ENCODE measurements around the gene DNAJC5. TPM values are rescaled to one million over a fixed set of nuclear protein-coding genes. Genes with fewer than 3 reads are reported as not detected.
A peak's percentile ranks its signal among the peaks of the same experiment; 100 is the strongest.

Gene DNAJC5
- total RNA-seq, 2 experiments from 2014 or later = 44.4 to 51.9 TPM

DNA sequence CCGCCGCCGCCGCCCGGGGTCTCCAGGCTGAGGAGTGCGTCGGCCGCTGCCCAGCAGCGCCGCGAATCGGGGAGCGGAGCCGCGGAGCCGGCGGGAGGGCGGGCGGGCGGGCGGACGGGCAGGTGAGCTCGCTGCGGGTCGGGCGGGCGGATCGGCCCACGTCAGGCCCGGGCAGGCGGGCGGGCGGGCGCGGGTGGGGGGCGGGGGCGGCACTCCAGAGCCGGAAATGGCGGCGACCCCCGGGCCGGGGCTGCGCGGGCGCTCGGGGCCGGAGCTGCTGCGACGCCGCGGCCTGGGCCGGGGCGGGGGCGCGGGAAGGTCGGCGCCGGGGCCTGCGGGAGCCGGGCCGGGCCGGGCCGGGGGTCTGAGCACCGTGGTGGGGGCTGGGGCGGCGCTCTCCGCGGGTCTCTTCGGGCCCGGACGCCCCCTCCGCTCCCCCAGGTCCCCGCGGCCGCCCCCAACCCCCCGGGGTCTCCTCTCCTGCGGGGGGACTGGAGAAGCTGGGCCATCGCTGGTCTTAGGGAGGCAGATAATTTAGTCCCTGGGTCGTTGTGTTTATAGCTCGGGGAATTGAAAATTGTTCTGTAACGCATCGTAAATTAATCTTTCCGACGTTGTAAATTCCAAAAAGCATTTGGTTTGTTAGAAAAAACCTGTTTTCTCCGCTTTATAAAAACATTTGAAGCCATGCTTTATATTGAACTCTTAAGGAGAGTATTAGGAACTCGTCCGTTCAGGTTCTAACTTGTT, 451 bp downstream of the DNAJC5 start:
- no peak for DNase-seq
- Mint-ChIP-seq H3K36me3 (peaks cover 15% of the 10 kb centered on the region), H3K27ac (peak overlapping the region; percentile 97), H3K27me3 (no peaks in the 10 kb centered on the region), H3K9me3 (ENCODE audit: low read depth) (no peaks in the 10 kb centered on the region), H3K4me1 (peaks cover 38% of the 10 kb centered on the region), H3K4me3 (peak overlapping the region; percentile 91)
- ATAC-seq = no peak
- CTCF ChIA-PET = interaction anchor here (0.7 to 2.1 kb wide), 8 partner anchors 15 to 361 kb away, joined by 3 to 6 read pairs (median 4); partner anchors contain the start of genes ARFRP1, TPD52L2 and ZGPAT

DNA sequence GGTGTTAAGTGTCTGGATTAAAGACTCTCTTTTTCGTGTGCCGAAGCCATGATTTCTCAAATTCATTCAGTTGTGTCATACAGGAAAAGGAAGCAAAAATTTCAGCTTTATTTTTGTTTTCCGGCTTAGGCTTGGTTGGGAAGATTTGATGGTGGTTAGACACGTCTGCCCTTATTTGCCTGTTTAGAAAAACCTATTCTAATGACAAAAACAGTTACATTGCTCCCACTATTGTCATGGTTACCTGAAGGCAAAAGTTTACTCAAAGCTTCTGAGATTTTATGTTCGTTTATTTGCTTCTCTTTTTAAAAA, 982 bp downstream of the DNAJC5 start:
- Mint-ChIP-seq H3K4me3 (peak overlapping the region; percentile 91), H3K36me3 (peaks cover 15% of the 10 kb centered on the region), H3K4me1 (peaks cover 41% of the 10 kb centered on the region), H3K9me3 (ENCODE audit: low read depth) (no peaks in the 10 kb centered on the region), H3K27ac (peak overlapping the region; percentile 97), H3K27me3 (no peaks in the 10 kb centered on the region)
- CTCF ChIA-PET = interaction anchor here (0.7 to 2.1 kb wide), 7 partner anchors 14 to 361 kb away, joined by 3 to 6 read pairs (median 4); partner anchors contain the start of genes ARFRP1 and ZGPAT
- ATAC-seq (no peak), DNase-seq (no peak)

- Mint-ChIP-seq H3K4me1 (peaks cover 47% of the 10 kb centered on the region), H3K9me3 (ENCODE audit: low read depth) (no peaks in the 10 kb centered on the region), H3K36me3 (peaks cover 15% of the 10 kb centered on the region), H3K27me3 (no peaks in the 10 kb centered on the region), H3K27ac (peak overlapping the region; percentile 97), H3K4me3 (peak overlapping the region; percentile 91)
- ATAC-seq = peak; percentile 10
- CTCF ChIA-PET = interaction anchor here (0.9 to 2.1 kb wide), 8 partner anchors 12 to 362 kb away, joined by 3 to 6 read pairs (median 4); partner anchors contain the start of genes ARFRP1, SAMD10 and ZGPAT
- peak; percentile 54 for DNase-seq
Measured at GRCh38 chr20:63896264-63897105, 1.6 kb downstream of the DNAJC5 start.

DNA sequence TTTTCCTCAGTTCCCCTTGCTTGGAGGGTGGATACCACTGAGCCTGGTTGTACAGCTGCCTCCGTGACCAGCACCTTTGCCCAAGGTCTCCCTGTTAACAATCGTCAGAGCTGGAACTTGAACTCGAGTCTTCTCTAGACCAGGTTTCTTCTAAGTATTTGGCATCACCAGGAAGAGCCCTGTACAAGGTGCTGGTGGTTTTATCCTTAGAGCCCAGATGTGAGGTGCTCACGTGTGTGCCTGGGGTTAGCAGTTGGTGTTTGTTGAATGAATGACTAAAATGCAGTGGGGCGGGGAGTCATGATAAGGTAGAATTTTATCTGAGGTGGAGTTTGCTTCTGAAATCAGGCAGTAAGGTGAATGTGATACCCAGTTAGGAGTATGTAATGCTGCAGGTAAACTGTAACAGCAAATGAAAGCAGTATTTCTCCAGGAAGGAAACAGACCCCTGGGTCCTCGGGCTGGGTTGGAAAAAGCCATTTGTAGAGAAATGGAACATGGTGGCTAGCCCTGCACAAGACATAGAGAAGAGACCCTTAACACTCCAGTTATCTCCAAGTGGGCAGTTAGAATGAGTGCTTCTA, 3.1 kb downstream of the DNAJC5 start:
- Mint-ChIP-seq H3K36me3 (peaks cover 19% of the 10 kb centered on the region), H3K27me3 (no peaks in the 10 kb centered on the region), H3K27ac (peak overlapping the region; percentile 25), H3K9me3 (ENCODE audit: low read depth) (no peaks in the 10 kb centered on the region), H3K4me1 (peaks cover 57% of the 10 kb centered on the region), H3K4me3 (no peak overlapping the region)
- ATAC-seq (no peak), DNase-seq (no peak)
- CTCF ChIA-PET = interaction anchor here (1.5 kb wide), 1 partner anchor 82 kb away, joined by 6 read pairs; the partner anchor contains the start of gene SAMD10

GRCh38 chr20:63898882-63899558, 4.1 kb downstream of the DNAJC5 start:
- Mint-ChIP-seq H3K4me3 (no peak overlapping the region), H3K4me1 (peaks cover 62% of the 10 kb centered on the region), H3K27me3 (no peaks in the 10 kb centered on the region), H3K27ac (no peak overlapping the region), H3K36me3 (peaks cover 19% of the 10 kb centered on the region), H3K9me3 (ENCODE audit: low read depth) (no peaks in the 10 kb centered on the region)
- ATAC-seq (no peak), DNase-seq (no peak)
- CTCF ChIA-PET = interaction anchor here (1.0 kb wide), 1 partner anchor 11 kb away, joined by 3 read pairs; no protein-coding TSS in a partner anchor

DNA sequence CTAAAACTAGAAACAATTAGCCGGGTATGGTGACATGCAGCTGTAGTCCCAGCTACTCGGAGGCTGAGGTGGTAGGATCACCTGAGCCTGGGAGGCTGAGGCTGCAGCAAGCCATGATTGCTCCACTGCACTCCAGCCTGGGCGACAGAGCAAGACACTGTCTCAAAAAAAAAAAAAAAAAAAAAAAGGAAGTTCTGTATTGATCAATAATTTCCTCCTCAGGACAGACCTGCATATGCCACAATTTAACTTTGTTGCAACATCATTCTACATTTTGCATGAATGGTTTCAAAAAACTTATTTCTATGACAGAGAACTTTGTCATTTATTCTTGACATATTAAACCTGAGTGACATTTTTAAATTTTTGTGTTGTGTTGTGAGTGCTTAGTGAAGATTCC, 5.5 kb downstream of the DNAJC5 start:
- Mint-ChIP-seq H3K4me3 (no peak overlapping the region), H3K9me3 (ENCODE audit: low read depth) (no peaks in the 10 kb centered on the region), H3K4me1 (peaks cover 59% of the 10 kb centered on the region), H3K27me3 (no peaks in the 10 kb centered on the region), H3K27ac (no peak overlapping the region), H3K36me3 (peaks cover 19% of the 10 kb centered on the region)
- DNase-seq = no peak
- no peak for ATAC-seq
- CTCF ChIA-PET = no interaction called here

GRCh38 chr20:63903796-63904561, 9.1 kb downstream of the DNAJC5 start:
- H3K4me1 Mint-ChIP-seq = peaks cover 37% of the 10 kb centered on the region
- no peak for ATAC-seq
- H3K4me3 Mint-ChIP-seq = no peak overlapping the region
- H3K27ac Mint-ChIP-seq = peak overlapping the region; percentile 57
- H3K36me3 Mint-ChIP-seq = peaks cover 7% of the 10 kb centered on the region
- DNase-seq = no peak
- CTCF ChIA-PET = interaction anchor here (1.1 to 1.4 kb wide), 2 partner anchors 23 to 70 kb away, joined by 3 read pairs; no protein-coding TSS in a partner anchor
- H3K9me3 Mint-ChIP-seq (ENCODE audit: low read depth) = no peaks in the 10 kb centered on the region
- no peaks in the 10 kb centered on the region for H3K27me3 Mint-ChIP-seq

DNA sequence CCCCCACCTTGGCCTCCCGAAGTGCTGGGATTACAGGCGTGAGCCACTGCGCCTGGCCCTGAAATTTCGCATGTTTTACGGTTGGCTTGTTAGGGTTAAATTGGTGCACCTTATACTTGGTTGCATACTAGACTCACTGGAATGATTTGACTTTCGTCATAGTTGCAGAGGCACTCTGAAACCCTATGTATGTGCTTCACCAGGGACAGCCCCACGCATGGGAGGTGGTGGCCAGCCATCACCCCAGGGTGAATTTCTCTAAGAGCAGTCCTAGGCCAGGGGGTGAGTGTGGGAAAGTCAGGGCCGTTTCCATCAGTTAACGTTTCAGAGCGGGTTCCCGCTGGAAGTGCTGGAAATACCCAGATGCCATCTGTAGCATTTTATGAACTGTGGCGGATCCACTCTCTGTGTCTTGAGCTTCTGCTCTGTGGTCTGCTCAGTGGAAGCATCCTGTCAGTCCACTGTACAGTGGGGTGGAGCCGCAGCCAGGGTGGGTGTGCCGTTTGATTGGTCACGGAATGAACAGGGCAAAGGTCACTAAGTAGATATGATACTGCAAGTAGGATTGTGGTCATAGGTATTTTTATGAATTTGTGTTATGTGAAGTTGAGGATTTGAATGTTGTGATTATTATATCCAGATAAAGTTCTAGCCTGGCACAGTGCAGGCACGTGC, 13.2 kb downstream of the DNAJC5 start:
- peaks cover 6% of the 10 kb centered on the region for H3K36me3 Mint-ChIP-seq
- ATAC-seq = no peak
- H3K27me3 Mint-ChIP-seq = no peaks in the 10 kb centered on the region
- H3K27ac Mint-ChIP-seq = no peak overlapping the region
- peaks cover 31% of the 10 kb centered on the region for H3K4me1 Mint-ChIP-seq
- no peak overlapping the region for H3K4me3 Mint-ChIP-seq
- CTCF ChIA-PET = interaction anchor here (1.1 to 2.2 kb wide), 2 partner anchors 15 to 70 kb away, joined by 3 to 6 read pairs; no protein-coding TSS in a partner anchor
- no peak for DNase-seq
- H3K9me3 Mint-ChIP-seq (ENCODE audit: low read depth) = no peaks in the 10 kb centered on the region

- Mint-ChIP-seq H3K27ac (peak overlapping the region; percentile 33), H3K4me3 (no peak overlapping the region), H3K9me3 (ENCODE audit: low read depth) (no peaks in the 10 kb centered on the region), H3K4me1 (peaks cover 24% of the 10 kb centered on the region), H3K27me3 (no peaks in the 10 kb centered on the region), H3K36me3 (peaks cover 18% of the 10 kb centered on the region)
- CTCF ChIA-PET = interaction anchor here (0.6 to 2.1 kb wide), 9 partner anchors 9 to 151 kb away, joined by 3 to 7 read pairs (median 3); partner anchors contain the start of genes TPD52L2 and UCKL1
- no peak for ATAC-seq
- no peak for DNase-seq
Measured at GRCh38 chr20:63911176-63911575, 16.2 kb downstream of the DNAJC5 start.

DNA sequence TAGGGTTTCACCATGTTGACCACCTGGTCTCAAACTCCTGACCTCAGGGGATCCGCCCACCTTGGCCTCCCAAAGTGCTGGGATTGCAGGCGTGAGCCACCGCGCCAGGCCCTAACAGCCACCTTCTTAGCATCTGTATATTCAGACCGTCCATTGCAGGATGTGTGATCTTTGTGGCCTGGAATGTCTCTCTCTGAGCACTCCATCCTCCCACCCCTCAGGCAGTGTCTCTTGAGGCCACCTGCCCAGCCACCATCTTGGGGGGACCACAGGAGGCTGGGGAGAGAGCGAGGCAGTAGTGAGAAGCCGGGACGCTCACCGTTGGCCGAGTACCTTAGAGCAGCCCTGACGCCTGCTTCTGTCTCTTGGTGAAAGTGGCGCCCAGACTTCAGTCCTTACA, 18.8 kb downstream of the DNAJC5 start:
- Mint-ChIP-seq H3K9me3 (ENCODE audit: low read depth) (no peaks in the 10 kb centered on the region), H3K36me3 (peaks cover 27% of the 10 kb centered on the region), H3K4me1 (peaks cover 21% of the 10 kb centered on the region), H3K4me3 (no peak overlapping the region), H3K27me3 (no peaks in the 10 kb centered on the region), H3K27ac (no peak overlapping the region)
- no peak for DNase-seq
- CTCF ChIA-PET = interaction anchor here (0.7 to 0.9 kb wide), 2 partner anchors 148 to 149 kb away, joined by 3 read pairs; no protein-coding TSS in a partner anchor
- no peak for ATAC-seq

DNA sequence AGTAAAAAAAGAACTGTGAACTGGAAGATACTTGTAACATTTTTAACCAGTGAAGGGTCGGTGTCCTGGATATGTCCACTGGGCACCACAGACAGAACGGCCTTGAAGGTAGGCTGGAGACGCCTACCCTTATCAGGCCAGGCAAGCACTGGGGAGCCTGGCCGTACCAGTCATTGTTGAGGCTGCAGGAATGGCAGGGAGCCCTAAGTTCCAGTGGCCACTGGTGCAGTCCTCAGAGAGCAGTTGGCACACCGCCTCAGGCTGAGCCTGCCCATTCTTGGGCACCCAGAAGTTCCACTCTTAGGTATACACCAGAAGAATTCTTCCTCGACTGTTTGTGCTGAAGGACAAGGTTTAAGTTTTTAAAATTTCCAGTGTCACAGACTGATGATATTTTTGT, 20.5 kb downstream of the DNAJC5 start:
- H3K4me1 Mint-ChIP-seq = peaks cover 13% of the 10 kb centered on the region
- peaks cover 25% of the 10 kb centered on the region for H3K36me3 Mint-ChIP-seq
- CTCF ChIA-PET = interaction anchor here (0.6 kb wide), 1 partner anchor 338 kb away, joined by 3 read pairs; no protein-coding TSS in a partner anchor
- no peak overlapping the region for H3K27ac Mint-ChIP-seq
- H3K4me3 Mint-ChIP-seq = no peak overlapping the region
- no peaks in the 10 kb centered on the region for H3K9me3 Mint-ChIP-seq (ENCODE audit: low read depth)
- no peak for ATAC-seq
- no peaks in the 10 kb centered on the region for H3K27me3 Mint-ChIP-seq
- no peak for DNase-seq

All from activated CD8-positive, alpha-beta memory T cell treated with anti-CD3 and anti-CD28 coated beads, Interleukin-2, amount 10 ng/mL, durations not matched to agents 7 days and 5 days (primary cell).